RWPE2 (cell line): ENCODE measurements around the gene MAPK11.

Source experiments
- ATAC-seq: fragments of 200-7000 bp; cut with Tn5 transposase; 3 replicates; pipeline ENCODE4 v1.9.1; 2021; ENCODE audit warnings: low read depth
- DNase-seq: peaks from one replicate; pipeline ENCODE4 v3.0.0-alpha.2; 2020; ENCODE audit warnings: low spot score
- H3K27ac ChIP-seq: fragments of 450-650 bp; 2 replicates; pipeline ENCODE4 v1.5.1; 2017; ENCODE audit warnings: mild to moderate bottlenecking; ENCODE audit not compliant: poor library complexity, severe bottlenecking
- H3K27me3 ChIP-seq: fragments of 250-450 bp; sonication (Bioruptor Pico); 2 replicates; pipeline ENCODE4 v1.5.1; 2021; ENCODE audit warnings: mild to moderate bottlenecking, moderate library complexity; ENCODE audit not compliant: insufficient read depth, poor library complexity, severe bottlenecking
- H3K36me3 ChIP-seq: fragments of 250-450 bp; sonication (Bioruptor Pico); 2 replicates; pipeline ENCODE4 v1.5.1; 2020; ENCODE audit warnings: low read depth, mild to moderate bottlenecking, moderate library complexity
- H3K4me1 ChIP-seq: fragments of 250-450 bp; sonication (Bioruptor Pico); 2 replicates; pipeline ENCODE4 v1.5.1; 2021; ENCODE audit warnings: mild to moderate bottlenecking, moderate library complexity; ENCODE audit not compliant: insufficient read depth, poor library complexity, severe bottlenecking
- H3K4me3 ChIP-seq: fragments of 250-450 bp; sonication (Bioruptor Pico); 2 replicates; pipeline ENCODE4 v1.5.1; 2021; ENCODE audit warnings: mild to moderate bottlenecking, moderate library complexity; ENCODE audit not compliant: severe bottlenecking
- H3K9me3 ChIP-seq: fragments of 250-450 bp; sonication (Bioruptor Pico); 2 replicates; pipeline ENCODE4 v1.5.1; 2021; ENCODE audit warnings: mild to moderate bottlenecking, moderate library complexity; ENCODE audit not compliant: severe bottlenecking
- CTCF ChIP-seq: fragments of 450-650 bp; IDR thresholded peaks from one replicate; pipeline ENCODE4 v1.5.1; 2017; ENCODE audit warnings: mild to moderate bottlenecking, moderate library complexity; ENCODE audit not compliant: poor library complexity, severe bottlenecking

The MAPK11 gene

GRCh38 chr22:50314081-50314454 lies 43.9 kb upstream of the MAPK11 start:
- Histone ChIP-seq H3K36me3 (no peaks in the 10 kb centered on the region), H3K9me3 (no peaks in the 10 kb centered on the region), H3K27me3 (no peaks in the 10 kb centered on the region), H3K4me3 (no peak overlapping the region), H3K4me1 (peaks cover 10% of the 10 kb centered on the region), H3K27ac (no peak overlapping the region)
- no peak for DNase-seq
- TF ChIP-seq CTCF: no peak
- no peak for ATAC-seq

GRCh38 chr22:50313600-50313999 lies 43.4 kb upstream of the MAPK11 start:
- H3K9me3 ChIP-seq: no peaks in the 10 kb centered on the region
- H3K27me3 ChIP-seq: no peaks in the 10 kb centered on the region
- no peak for ATAC-seq
- no peak overlapping the region for H3K27ac ChIP-seq
- peaks cover 10% of the 10 kb centered on the region for H3K4me1 ChIP-seq
- peak; percentile 58 for DNase-seq
- no peak overlapping the region for H3K4me3 ChIP-seq
- H3K36me3 ChIP-seq: no peaks in the 10 kb centered on the region
- TF ChIP-seq CTCF: no peak

- Histone ChIP-seq H3K9me3 (no peaks in the 10 kb centered on the region), H3K4me1 (peaks cover 10% of the 10 kb centered on the region), H3K36me3 (no peaks in the 10 kb centered on the region), H3K27ac (no peak overlapping the region), H3K4me3 (no peak overlapping the region), H3K27me3 (no peaks in the 10 kb centered on the region)
- TF ChIP-seq CTCF: no peak
- ATAC-seq: no peak
- DNase-seq: no peak
These were observed 42.8 kb upstream of the MAPK11 start for GRCh38 chr22:50313021-50313420.

GRCh38 chr22:50312371-50312770 lies 42.2 kb upstream of the MAPK11 start:
- DNase-seq (no peak), ATAC-seq (no peak)
- Histone ChIP-seq H3K27me3 (no peaks in the 10 kb centered on the region), H3K4me3 (no peak overlapping the region), H3K4me1 (peaks cover 10% of the 10 kb centered on the region), H3K27ac (no peak overlapping the region), H3K9me3 (no peaks in the 10 kb centered on the region), H3K36me3 (no peaks in the 10 kb centered on the region)
- TF ChIP-seq CTCF: no peak

- TF ChIP-seq CTCF: no peak
- no peak overlapping the region for H3K27ac ChIP-seq
- no peaks in the 10 kb centered on the region for H3K9me3 ChIP-seq
- ATAC-seq (no peak), DNase-seq (no peak)
- H3K36me3 ChIP-seq: no peaks in the 10 kb centered on the region
- H3K4me3 ChIP-seq: no peak overlapping the region
- H3K27me3 ChIP-seq: no peaks in the 10 kb centered on the region
- H3K4me1 ChIP-seq: peaks cover 10% of the 10 kb centered on the region
These were observed 41.6 kb upstream of the MAPK11 start for GRCh38 chr22:50311606-50312351.
